Measurements from ENCODE around the gene PNKD.
"Not testable (repeated sequence)": the region's sequence is repeated elsewhere in the genome, so short reads cannot be mapped to it uniquely, and the experiment has no call there.

Gene PNKD

GRCh38 chr2:218312267-218312756, 42.0 kb downstream of the PNKD start:
- H3K4me3 ChIP-seq (ENCODE audit: low read depth, low read length): no peak overlapping the region
- TF ChIP-seq MAX (IDR thresholded peaks at IDR 0.05; ENCODE audit: low read depth, low read length): no peak
- TF ChIP-seq POLR2A (IDR thresholded peaks at IDR 0.05; ENCODE audit: extremely low read depth, insufficient read length): no peak
- TF ChIP-seq MYC (IDR thresholded peaks at IDR 0.05; ENCODE audit: low read depth, low read length): no peak
- TF ChIP-seq CTCF (IDR thresholded peaks at IDR 0.05; ENCODE audit: low read depth, low read length): no peak
- no peak for DNase-seq (ENCODE audit: low read depth)

- TF ChIP-seq POLR2A (IDR thresholded peaks at IDR 0.05; ENCODE audit: extremely low read depth, insufficient read length) (no peak), CTCF (IDR thresholded peaks at IDR 0.05; ENCODE audit: low read depth, low read length) (no peak), MYC (IDR thresholded peaks at IDR 0.05; ENCODE audit: low read depth, low read length) (no peak), MAX (IDR thresholded peaks at IDR 0.05; ENCODE audit: low read depth, low read length) (no peak)
- DNase-seq (ENCODE audit: low read depth): no peak
Measured at GRCh38 chr2:218313356-218313755, 43.0 kb downstream of the PNKD start.

GRCh38 chr2:218314764-218315163, 44.4 kb downstream of the PNKD start:
- not testable (repeated sequence) for H3K4me3 ChIP-seq (ENCODE audit: low read depth, low read length); DNase-seq (ENCODE audit: low read depth)

More at GRCh38 chr2:218313356-218313755, 43.0 kb downstream of the PNKD start:
- H3K4me3 ChIP-seq (ENCODE audit: low read depth, low read length): no peak overlapping the region

- TF ChIP-seq MYC (IDR thresholded peaks at IDR 0.05; ENCODE audit: low read depth, low read length) (no peak), MAX (IDR thresholded peaks at IDR 0.05; ENCODE audit: low read depth, low read length) (no peak), POLR2A (IDR thresholded peaks at IDR 0.05; ENCODE audit: extremely low read depth, insufficient read length) (no peak), CTCF (IDR thresholded peaks at IDR 0.05; ENCODE audit: low read depth, low read length) (no peak)
- no peak overlapping the region for H3K4me3 ChIP-seq (ENCODE audit: low read depth, low read length)
- DNase-seq (ENCODE audit: low read depth): no peak
Measured at GRCh38 chr2:218315397-218315796, 45.1 kb downstream of the PNKD start.

GRCh38 chr2:218317303-218317630, 46.9 kb downstream of the PNKD start:
- TF ChIP-seq MAX (IDR thresholded peaks at IDR 0.05; ENCODE audit: low read depth, low read length) (no peak), CTCF (IDR thresholded peaks at IDR 0.05; ENCODE audit: low read depth, low read length) (no peak), MYC (IDR thresholded peaks at IDR 0.05; ENCODE audit: low read depth, low read length) (no peak), POLR2A (IDR thresholded peaks at IDR 0.05; ENCODE audit: extremely low read depth, insufficient read length) (no peak)
- H3K4me3 ChIP-seq (ENCODE audit: low read depth, low read length): peak overlapping the region; percentile 64
- no peak for DNase-seq (ENCODE audit: low read depth)

GRCh38 chr2:218317835-218318234, 47.5 kb downstream of the PNKD start:
- no peak overlapping the region for H3K4me3 ChIP-seq (ENCODE audit: low read depth, low read length)
- no peak for DNase-seq (ENCODE audit: low read depth)
- TF ChIP-seq MAX (IDR thresholded peaks at IDR 0.05; ENCODE audit: low read depth, low read length): no peak

GRCh38 chr2:218318241-218318640, 47.9 kb downstream of the PNKD start:
- no peak for DNase-seq (ENCODE audit: low read depth)
- TF ChIP-seq MAX (IDR thresholded peaks at IDR 0.05; ENCODE audit: low read depth, low read length): no peak
- no peak for TF ChIP-seq CTCF (IDR thresholded peaks at IDR 0.05; ENCODE audit: low read depth, low read length)
- no peak for TF ChIP-seq MYC (IDR thresholded peaks at IDR 0.05; ENCODE audit: low read depth, low read length)
- TF ChIP-seq POLR2A (IDR thresholded peaks at IDR 0.05; ENCODE audit: extremely low read depth, insufficient read length): no peak
- no peak overlapping the region for H3K4me3 ChIP-seq (ENCODE audit: low read depth, low read length)

Measured in NB4 (cell line).